ENCODE data around the gene SNX24. TPM values are rescaled to one million over a fixed set of nuclear protein-coding genes. Genes with fewer than 3 reads are reported as not detected.

Gene SNX24
- total and polyA plus RNA-seq, 2 experiments from 2014 or later, result 18.0 to 27.5 TPM

DNA sequence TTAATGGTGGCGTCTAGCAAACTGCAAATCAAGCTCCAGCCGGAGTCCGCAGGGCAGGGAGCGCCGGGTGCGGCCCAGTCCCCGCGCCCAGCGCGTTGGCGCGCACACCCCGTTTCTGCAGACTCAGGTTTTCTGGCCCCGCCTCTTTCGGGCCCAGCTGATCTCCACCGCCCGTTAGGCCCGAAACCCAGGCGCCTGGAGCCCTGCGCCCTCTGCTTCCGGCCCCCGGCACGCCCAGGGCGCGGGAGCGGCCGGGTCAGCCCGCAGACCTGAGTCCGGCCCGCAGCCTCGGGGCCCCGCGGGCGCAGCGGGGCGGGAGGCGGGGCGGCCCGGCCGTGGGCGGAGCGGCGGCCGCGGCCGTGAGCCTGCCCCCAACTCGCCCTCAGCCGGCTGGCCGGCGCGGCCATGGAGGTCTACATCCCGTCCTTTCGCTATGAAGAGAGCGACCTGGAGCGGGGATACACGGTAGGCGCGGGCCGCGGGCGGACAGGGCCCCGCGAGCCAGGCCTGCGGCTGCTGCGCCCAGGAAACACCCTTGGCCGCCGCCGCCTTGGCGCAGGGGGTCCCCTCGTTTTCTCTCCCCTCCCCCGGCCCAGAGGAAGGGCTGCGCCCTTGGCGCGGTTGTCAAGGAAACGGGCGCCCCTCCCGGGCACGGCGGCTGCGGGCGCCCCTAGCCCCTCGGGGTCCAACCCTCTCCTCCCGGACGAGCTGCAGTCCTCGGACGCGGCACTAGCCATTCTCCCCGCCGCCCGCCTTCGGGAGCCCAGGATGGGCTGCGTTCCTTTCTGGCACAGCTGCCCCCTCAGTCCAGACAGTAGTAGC, at the start of gene SNX24 (continued):
- no peak for TF ChIP-seq NANOG (IDR thresholded peaks at IDR 0.05; ENCODE audit: borderline replicate concordance)

DNA sequence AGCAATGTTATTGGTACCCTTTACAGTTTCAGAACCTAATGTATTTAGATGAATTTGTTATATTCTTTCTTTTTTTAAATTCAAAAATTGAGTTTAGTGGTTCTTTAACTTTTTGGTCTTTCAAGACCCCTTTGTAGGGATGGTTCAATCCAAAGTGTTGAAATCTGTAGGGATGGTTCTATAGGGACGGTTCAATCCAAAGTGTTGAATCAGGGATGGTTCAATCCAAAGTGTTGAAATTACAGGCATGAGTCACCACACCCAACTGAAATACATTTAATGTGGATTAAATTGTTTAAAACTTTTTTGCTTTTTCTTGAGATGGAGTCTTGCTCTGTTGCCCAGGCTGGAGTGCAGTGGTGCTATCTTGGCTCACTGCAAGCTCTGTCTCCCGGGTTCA, 39.9 kb upstream of the SNX24 start:
- no peaks in the 10 kb centered on the region for H3F3A ChIP-seq (replicated peaks; ENCODE audit: low read depth)
- no peak overlapping the region for H3K4me3 ChIP-seq
- Mint-ChIP-seq H3K27ac (no peak overlapping the region), H3K4me3 (no peak overlapping the region), H3K4me1 (peaks cover 12% of the 10 kb centered on the region; the same call in 2 of the 3 replicates), H3K27me3 (ENCODE audit: insufficient read depth, low read depth, poor library complexity) (peaks cover 3% of the 10 kb centered on the region), H3K36me3 (ENCODE audit: low read depth) (peaks cover 37% of the 10 kb centered on the region), H3K9me3 (no peaks in the 10 kb centered on the region)
- no peaks in the 10 kb centered on the region for H3K79me2 ChIP-seq (replicated peaks; ENCODE audit: insufficient read depth)
- no peak overlapping the region for H3K27ac ChIP-seq (ENCODE audit: low read depth)
- H4K20me1 ChIP-seq (replicated peaks; ENCODE audit: insufficient read depth), result no peaks in the 10 kb centered on the region
- peaks cover 13% of the 10 kb centered on the region; the same call in 1 of the 2 replicates for H3K4me1 ChIP-seq (ENCODE audit: insufficient read depth)
- peaks cover 3% of the 10 kb centered on the region; the same call in 1 of the 2 replicates for H3K36me3 ChIP-seq (ENCODE audit: insufficient read depth)
- H3K4me2 ChIP-seq, result no peak overlapping the region
- no peak for DNase-seq (ENCODE audit: low spot score)
- ATAC-seq, result no peak
- no peak overlapping the region for H2AFZ ChIP-seq
- H3K27me3 ChIP-seq (ENCODE audit: insufficient read depth), result no peaks in the 10 kb centered on the region
- no peaks in the 10 kb centered on the region for H3K9me2 ChIP-seq (ENCODE audit: insufficient read depth)
- TF ChIP-seq, protein P1, sequence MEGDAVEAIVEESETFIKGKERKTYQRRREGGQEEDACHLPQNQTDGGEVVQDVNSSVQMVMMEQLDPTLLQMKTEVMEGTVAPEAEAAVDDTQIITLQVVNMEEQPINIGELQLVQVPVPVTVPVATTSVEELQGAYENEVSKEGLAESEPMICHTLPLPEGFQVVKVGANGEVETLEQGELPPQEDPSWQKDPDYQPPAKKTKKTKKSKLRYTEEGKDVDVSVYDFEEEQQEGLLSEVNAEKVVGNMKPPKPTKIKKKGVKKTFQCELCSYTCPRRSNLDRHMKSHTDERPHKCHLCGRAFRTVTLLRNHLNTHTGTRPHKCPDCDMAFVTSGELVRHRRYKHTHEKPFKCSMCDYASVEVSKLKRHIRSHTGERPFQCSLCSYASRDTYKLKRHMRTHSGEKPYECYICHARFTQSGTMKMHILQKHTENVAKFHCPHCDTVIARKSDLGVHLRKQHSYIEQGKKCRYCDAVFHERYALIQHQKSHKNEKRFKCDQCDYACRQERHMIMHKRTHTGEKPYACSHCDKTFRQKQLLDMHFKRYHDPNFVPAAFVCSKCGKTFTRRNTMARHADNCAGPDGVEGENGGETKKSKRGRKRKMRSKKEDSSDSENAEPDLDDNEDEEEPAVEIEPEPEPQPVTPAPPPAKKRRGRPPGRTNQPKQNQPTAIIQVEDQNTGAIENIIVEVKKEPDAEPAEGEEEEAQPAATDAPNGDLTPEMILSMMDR (conservative IDR thresholded peaks at IDR 0.05; ENCODE audit: low read depth in 2 of 2), result no peak
- TF ChIP-seq STAT1 (IDR thresholded peaks at IDR 0.05; ENCODE audit: unreplicated experiment) (no peak), NANOG (IDR thresholded peaks at IDR 0.05; ENCODE audit: borderline replicate concordance) (no peak), ZNF331 (CRISPR knock-in tag; IDR thresholded peaks at IDR 0.05; ENCODE audit: low read depth) (no peak), CREB1 (CRISPR knock-in tag; IDR thresholded peaks at IDR 0.05; ENCODE audit: low read depth) (no peak), EZH2 (IDR thresholded peaks at IDR 0.05; ENCODE audit: low read depth, unreplicated experiment) (no peak), POLR2AphosphoS5 (IDR thresholded peaks at IDR 0.05; ENCODE audit: low read depth) (no peak), JUNB (IDR thresholded peaks at IDR 0.05; ENCODE audit: unreplicated experiment) (no peak), ZNF114 (CRISPR knock-in tag; IDR thresholded peaks at IDR 0.05) (no peak)
- TF ChIP-seq, protein P2, sequence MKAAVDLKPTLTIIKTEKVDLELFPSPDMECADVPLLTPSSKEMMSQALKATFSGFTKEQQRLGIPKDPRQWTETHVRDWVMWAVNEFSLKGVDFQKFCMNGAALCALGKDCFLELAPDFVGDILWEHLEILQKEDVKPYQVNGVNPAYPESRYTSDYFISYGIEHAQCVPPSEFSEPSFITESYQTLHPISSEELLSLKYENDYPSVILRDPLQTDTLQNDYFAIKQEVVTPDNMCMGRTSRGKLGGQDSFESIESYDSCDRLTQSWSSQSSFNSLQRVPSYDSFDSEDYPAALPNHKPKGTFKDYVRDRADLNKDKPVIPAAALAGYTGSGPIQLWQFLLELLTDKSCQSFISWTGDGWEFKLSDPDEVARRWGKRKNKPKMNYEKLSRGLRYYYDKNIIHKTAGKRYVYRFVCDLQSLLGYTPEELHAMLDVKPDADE (IDR thresholded peaks at IDR 0.05), result no peak
- TF ChIP-seq, protein P3, sequence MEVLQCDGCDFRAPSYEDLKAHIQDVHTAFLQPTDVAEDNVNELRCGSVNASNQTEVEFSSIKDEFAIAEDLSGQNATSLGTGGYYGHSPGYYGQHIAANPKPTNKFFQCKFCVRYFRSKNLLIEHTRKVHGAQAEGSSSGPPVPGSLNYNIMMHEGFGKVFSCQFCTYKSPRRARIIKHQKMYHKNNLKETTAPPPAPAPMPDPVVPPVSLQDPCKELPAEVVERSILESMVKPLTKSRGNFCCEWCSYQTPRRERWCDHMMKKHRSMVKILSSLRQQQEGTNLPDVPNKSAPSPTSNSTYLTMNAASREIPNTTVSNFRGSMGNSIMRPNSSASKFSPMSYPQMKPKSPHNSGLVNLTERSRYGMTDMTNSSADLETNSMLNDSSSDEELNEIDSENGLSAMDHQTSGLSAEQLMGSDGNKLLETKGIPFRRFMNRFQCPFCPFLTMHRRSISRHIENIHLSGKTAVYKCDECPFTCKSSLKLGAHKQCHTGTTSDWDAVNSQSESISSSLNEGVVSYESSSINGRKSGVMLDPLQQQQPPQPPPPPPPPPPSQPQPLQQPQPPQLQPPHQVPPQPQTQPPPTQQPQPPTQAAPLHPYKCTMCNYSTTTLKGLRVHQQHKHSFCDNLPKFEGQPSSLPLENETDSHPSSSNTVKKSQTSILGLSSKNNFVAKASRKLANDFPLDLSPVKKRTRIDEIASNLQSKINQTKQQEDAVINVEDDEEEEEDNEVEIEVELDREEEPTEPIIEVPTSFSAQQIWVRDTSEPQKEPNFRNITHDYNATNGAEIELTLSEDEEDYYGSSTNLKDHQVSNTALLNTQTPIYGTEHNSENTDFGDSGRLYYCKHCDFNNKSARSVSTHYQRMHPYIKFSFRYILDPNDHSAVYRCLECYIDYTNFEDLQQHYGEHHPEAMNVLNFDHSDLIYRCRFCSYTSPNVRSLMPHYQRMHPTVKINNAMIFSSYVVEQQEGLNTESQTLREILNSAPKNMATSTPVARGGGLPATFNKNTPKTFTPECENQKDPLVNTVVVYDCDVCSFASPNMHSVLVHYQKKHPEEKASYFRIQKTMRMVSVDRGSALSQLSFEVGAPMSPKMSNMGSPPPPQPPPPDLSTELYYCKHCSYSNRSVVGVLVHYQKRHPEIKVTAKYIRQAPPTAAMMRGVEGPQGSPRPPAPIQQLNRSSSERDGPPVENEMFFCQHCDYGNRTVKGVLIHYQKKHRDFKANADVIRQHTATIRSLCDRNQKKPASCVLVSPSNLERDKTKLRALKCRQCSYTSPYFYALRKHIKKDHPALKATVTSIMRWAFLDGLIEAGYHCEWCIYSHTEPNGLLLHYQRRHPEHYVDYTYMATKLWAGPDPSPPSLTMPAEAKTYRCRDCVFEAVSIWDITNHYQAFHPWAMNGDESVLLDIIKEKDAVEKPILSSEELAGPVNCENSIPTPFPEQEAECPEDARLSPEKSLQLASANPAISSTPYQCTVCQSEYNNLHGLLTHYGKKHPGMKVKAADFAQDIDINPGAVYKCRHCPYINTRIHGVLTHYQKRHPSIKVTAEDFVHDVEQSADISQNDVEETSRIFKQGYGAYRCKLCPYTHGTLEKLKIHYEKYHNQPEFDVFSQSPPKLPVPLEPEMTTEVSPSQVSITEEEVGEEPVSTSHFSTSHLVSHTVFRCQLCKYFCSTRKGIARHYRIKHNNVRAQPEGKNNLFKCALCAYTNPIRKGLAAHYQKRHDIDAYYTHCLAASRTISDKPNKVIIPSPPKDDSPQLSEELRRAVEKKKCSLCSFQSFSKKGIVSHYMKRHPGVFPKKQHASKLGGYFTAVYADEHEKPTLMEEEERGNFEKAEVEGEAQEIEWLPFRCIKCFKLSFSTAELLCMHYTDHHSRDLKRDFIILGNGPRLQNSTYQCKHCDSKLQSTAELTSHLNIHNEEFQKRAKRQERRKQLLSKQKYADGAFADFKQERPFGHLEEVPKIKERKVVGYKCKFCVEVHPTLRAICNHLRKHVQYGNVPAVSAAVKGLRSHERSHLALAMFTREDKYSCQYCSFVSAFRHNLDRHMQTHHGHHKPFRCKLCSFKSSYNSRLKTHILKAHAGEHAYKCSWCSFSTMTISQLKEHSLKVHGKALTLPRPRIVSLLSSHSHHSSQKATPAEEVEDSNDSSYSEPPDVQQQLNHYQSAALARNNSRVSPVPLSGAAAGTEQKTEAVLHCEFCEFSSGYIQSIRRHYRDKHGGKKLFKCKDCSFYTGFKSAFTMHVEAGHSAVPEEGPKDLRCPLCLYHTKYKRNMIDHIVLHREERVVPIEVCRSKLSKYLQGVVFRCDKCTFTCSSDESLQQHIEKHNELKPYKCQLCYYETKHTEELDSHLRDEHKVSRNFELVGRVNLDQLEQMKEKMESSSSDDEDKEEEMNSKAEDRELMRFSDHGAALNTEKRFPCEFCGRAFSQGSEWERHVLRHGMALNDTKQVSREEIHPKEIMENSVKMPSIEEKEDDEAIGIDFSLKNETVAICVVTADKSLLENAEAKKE (CRISPR knock-in tag; IDR thresholded peaks at IDR 0.05), result no peak
- TF ChIP-seq, protein P4, sequence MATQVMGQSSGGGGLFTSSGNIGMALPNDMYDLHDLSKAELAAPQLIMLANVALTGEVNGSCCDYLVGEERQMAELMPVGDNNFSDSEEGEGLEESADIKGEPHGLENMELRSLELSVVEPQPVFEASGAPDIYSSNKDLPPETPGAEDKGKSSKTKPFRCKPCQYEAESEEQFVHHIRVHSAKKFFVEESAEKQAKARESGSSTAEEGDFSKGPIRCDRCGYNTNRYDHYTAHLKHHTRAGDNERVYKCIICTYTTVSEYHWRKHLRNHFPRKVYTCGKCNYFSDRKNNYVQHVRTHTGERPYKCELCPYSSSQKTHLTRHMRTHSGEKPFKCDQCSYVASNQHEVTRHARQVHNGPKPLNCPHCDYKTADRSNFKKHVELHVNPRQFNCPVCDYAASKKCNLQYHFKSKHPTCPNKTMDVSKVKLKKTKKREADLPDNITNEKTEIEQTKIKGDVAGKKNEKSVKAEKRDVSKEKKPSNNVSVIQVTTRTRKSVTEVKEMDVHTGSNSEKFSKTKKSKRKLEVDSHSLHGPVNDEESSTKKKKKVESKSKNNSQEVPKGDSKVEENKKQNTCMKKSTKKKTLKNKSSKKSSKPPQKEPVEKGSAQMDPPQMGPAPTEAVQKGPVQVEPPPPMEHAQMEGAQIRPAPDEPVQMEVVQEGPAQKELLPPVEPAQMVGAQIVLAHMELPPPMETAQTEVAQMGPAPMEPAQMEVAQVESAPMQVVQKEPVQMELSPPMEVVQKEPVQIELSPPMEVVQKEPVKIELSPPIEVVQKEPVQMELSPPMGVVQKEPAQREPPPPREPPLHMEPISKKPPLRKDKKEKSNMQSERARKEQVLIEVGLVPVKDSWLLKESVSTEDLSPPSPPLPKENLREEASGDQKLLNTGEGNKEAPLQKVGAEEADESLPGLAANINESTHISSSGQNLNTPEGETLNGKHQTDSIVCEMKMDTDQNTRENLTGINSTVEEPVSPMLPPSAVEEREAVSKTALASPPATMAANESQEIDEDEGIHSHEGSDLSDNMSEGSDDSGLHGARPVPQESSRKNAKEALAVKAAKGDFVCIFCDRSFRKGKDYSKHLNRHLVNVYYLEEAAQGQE (IDR thresholded peaks at IDR 0.05; ENCODE audit: unreplicated experiment), result no peak

Measured in GM23338 (cell line).